ENCODE results near the gene IL21R.

GRCh38 chr16:27368358-27368722 lies 33.6 kb upstream of the IL21R start:
- TF ChIP-seq BHLHE40 (IDR thresholded peaks at IDR 0.05; ENCODE audit: borderline replicate concordance in 1 of 2, low read depth in 2 of 2, low read length in 1 of 2) (no peak), BCL11A (IDR thresholded peaks at IDR 0.05; ENCODE audit: low read depth, low read length) (no peak), CEBPB (IDR thresholded peaks at IDR 0.05; ENCODE audit: borderline replicate concordance in 1 of 2, low read depth in 2 of 2, low read length in 2 of 2) (no peak), JUND (IDR thresholded peaks at IDR 0.05; ENCODE audit: low read depth, low read length) (no peak), CTCF (IDR thresholded peaks at IDR 0.05 in 2 of 3, conservative IDR thresholded peaks at IDR 0.05 in 1 of 3; ENCODE audit: control insufficient read depth in 2 of 3, extremely low read depth in 1 of 3, insufficient read depth in 1 of 3, low read depth in 3 of 3, low read length in 3 of 3) (no peak), ZNF274 (IDR thresholded peaks at IDR 0.05; ENCODE audit: insufficient read depth, insufficient read length) (no peak), POLR2A (IDR thresholded peaks at IDR 0.05; ENCODE audit: low read depth, low read length) (no peak), POLR2AphosphoS5 (IDR thresholded peaks at IDR 0.05; ENCODE audit: low read length) (no peak), NFIC (IDR thresholded peaks at IDR 0.05; ENCODE audit: low read depth, low read length) (no peak), USF2 (IDR thresholded peaks at IDR 0.05; ENCODE audit: borderline replicate concordance, low read depth, low read length) (no peak), NR2C2 (IDR thresholded peaks at IDR 0.05; ENCODE audit: borderline replicate concordance, control insufficient read depth, insufficient read length, low read depth) (no peak)
